B cell (primary cell): ENCODE results near the gene TEKT3. TPM values are rescaled to one million over a fixed set of nuclear protein-coding genes. Genes with fewer than 3 reads are reported as not detected.

Experiments used
- ATAC-seq: fragments of 200-7000 bp; cut with Tn5 transposase; one replicate; pipeline ENCODE4 v1.10.0; 2021; ENCODE audit warnings: low read depth, mild to moderate bottlenecking, moderate number of reproducible peaks, moderate library complexity
- CTCF ChIA-PET: fragments of 350-600 bp; sonication (Branson Sonifier 250); formaldehyde crosslinking; loops from one replicate; lab custom pipeline; 2021; ENCODE audit warnings: antibody characterized with exemption, inconsistent platforms; lab: Charles Lee
- POLR2A ChIA-PET: fragments of 350-600 bp; sonication (Branson Sonifier 250); formaldehyde crosslinking; loops from one replicate; lab custom pipeline; 2021; ENCODE audit warnings: antibody characterized with exemption; lab: Charles Lee
- DNase-seq: peaks from one replicate; pipeline ENCODE4 v3.0.0; 2013
- H2AFZ ChIP-seq: 2 replicates; pipeline ENCODE4 v1.6.1; 2012; ENCODE audit warnings: mild to moderate bottlenecking, low read depth, low read length; ENCODE audit not compliant: insufficient read depth, poor library complexity, severe bottlenecking
- H3K27ac ChIP-seq, 2 donors: 1 replicate in 1 of 2; 2 replicates in 1 of 2; pipeline ENCODE4 v1.5.1; 2012 to 2013; ENCODE audit warnings: low read length in 2 of 2, mild to moderate bottlenecking in 2 of 2, moderate library complexity in 1 of 2
- H3K27me3 ChIP-seq, 4 experiments: fragments of 200-600 bp in 1 of 4; sonication (generic) in 1 of 4; replicated peaks in 1 of 4; 1 replicate in 2 of 4; 2 replicates in 2 of 4; pipeline versions ENCODE4 v1.6.1 to v1.7.0; 2013 to 2016; ENCODE audit warnings: low read length in 3 of 4, mild to moderate bottlenecking in 2 of 4, mixed read lengths in 1 of 4, moderate library complexity in 1 of 4; ENCODE audit not compliant: insufficient read depth in 4 of 4, control insufficient read depth in 3 of 4; ENCODE audit errors: control extremely low read depth in 1 of 4
- H3K36me3 ChIP-seq, 2 experiments: replicated peaks in 1 of 2; 1 replicate in 1 of 2; 2 replicates in 1 of 2; pipeline versions ENCODE4 v1.6.1 to v1.7.1; 2013; ENCODE audit warnings: low read length in 1 of 2; ENCODE audit not compliant: insufficient read depth in 2 of 2, control insufficient read depth in 1 of 2; ENCODE audit errors: control extremely low read depth in 1 of 2, extremely low read depth in 1 of 2
- H3K4me1 ChIP-seq, 2 donors: fragments of 200-600 bp in 1 of 2; sonication (generic) in 1 of 2; 1 replicate in 1 of 2; 2 replicates in 1 of 2; pipeline versions ENCODE4 v1.5.1 to v1.6.1; 2013 to 2017; ENCODE audit warnings: low read length in 2 of 2; ENCODE audit not compliant: control insufficient read depth in 2 of 2, insufficient read depth in 2 of 2
- H3K4me2 ChIP-seq: replicated peaks from 2 replicates; pipeline ENCODE3; 2012; ENCODE audit warnings: mild to moderate bottlenecking, low read depth, low read length; ENCODE audit not compliant: poor library complexity, severe bottlenecking
- H3K4me3 ChIP-seq, 5 experiments: fragments of 200-600 bp in 1 of 5; sonication (generic) in 1 of 5; 1 replicate in 3 of 5; 2 replicates in 2 of 5; pipeline versions ENCODE4 v1.5.1 to v1.7.0; 2011 to 2016; ENCODE audit warnings: low read length in 4 of 5, mild to moderate bottlenecking in 4 of 5, low read depth in 2 of 5, control low read depth in 1 of 5, moderate library complexity in 1 of 5; ENCODE audit not compliant: insufficient read depth in 1 of 5; ENCODE audit errors: control extremely low read depth in 1 of 5, extremely low read depth in 1 of 5
- H3K79me2 ChIP-seq: fragments of 200-600 bp; sonication (generic); one replicate; pipeline ENCODE4 v1.6.0; 2016; ENCODE audit warnings: low read length; ENCODE audit not compliant: control insufficient read depth, insufficient read depth
- H3K9ac ChIP-seq: fragments of 200-600 bp; sonication (generic); 2 replicates; pipeline ENCODE4 v1.6.1; 2017; ENCODE audit warnings: mild to moderate bottlenecking, low read length, moderate library complexity
- H3K9me3 ChIP-seq, 3 donors: one replicate each; pipeline versions ENCODE4 v1.6.1 to v1.7.1; 2013; ENCODE audit warnings: low read length in 2 of 3; ENCODE audit not compliant: control insufficient read depth in 2 of 3, insufficient read depth in 1 of 3; ENCODE audit errors: control extremely low read depth in 1 of 3
- H4K20me1 ChIP-seq: 2 replicates; pipeline ENCODE4 v1.6.0; 2012; ENCODE audit warnings: mild to moderate bottlenecking, low read length; ENCODE audit not compliant: insufficient read depth, control insufficient read depth, poor library complexity, severe bottlenecking
- H3K27ac Mint-ChIP-seq: one replicate; pipeline ENCODE4 v1.8.0; 2021; ENCODE audit warnings: mixed read lengths
- H3K27me3 Mint-ChIP-seq: one replicate; pipeline ENCODE4 v1.8.0; 2021; ENCODE audit warnings: mixed read lengths
- H3K4me1 Mint-ChIP-seq: one replicate; pipeline ENCODE4 v1.8.0; 2021; ENCODE audit warnings: mixed read lengths
- H3K4me3 Mint-ChIP-seq: one replicate; pipeline ENCODE4 v1.8.0; 2021; ENCODE audit warnings: mixed read lengths
- H3K9me3 Mint-ChIP-seq: one replicate; pipeline ENCODE4 v1.8.0; 2022; ENCODE audit warnings: mixed read lengths; ENCODE audit not compliant: insufficient read depth
- EZH2 ChIP-seq: IDR thresholded peaks from 2 replicates; pipeline ENCODE4 v1.6.1; 2012; ENCODE audit warnings: borderline replicate concordance, low read depth, mild to moderate bottlenecking, moderate library complexity, low read length; ENCODE audit not compliant: insufficient read depth, poor library complexity, severe bottlenecking
- WGBS: methylation state at CpG from one replicate; pipeline ENCODE4 v1.1.5; 2013; ENCODE audit warnings: missing lambda C conversion rate; ENCODE audit not compliant: insufficient coverage; 5-methylcytosine and 5-hydroxymethylcytosine counted together
- intact Hi-C: fragments of 100-400 bp; cut with micrococcal nuclease; formaldehyde crosslinking; loops from one replicate; pipeline ENCODE4 v1.10.0; 2022
- polyA plus RNA-seq: library from polyadenylated mRNA; depleted of rRNA; stranded (reverse); fragments of >200 nt; gene quantifications from 2 replicates; pipeline ENCODE4 v1.2.3, GENCODE V29; 2012
- total RNA-seq, 2 donors: library from RNA; stranded (reverse); fragments of 120-200 nt in 1 of 2; gene quantifications; 1 replicate in 1 of 2; 2 replicates in 1 of 2; pipeline versions ENCODE4 v1.2.3 to v1.2.4, GENCODE V29; 2013 to 2022
- TF ChIP-seq, protein P1 (sequence below): fragments of 200-600 bp; IDR thresholded peaks from one replicate; pipeline ENCODE4 v1.8.0; 2022; ENCODE audit warnings: antibody characterized with exemption, mild to moderate bottlenecking

The TEKT3 gene
- total and polyA plus RNA-seq, 2 donors (not counting 1 experiment from before 2014, with no cell fraction given): 0.49 to 1.8 TPM

DNA sequence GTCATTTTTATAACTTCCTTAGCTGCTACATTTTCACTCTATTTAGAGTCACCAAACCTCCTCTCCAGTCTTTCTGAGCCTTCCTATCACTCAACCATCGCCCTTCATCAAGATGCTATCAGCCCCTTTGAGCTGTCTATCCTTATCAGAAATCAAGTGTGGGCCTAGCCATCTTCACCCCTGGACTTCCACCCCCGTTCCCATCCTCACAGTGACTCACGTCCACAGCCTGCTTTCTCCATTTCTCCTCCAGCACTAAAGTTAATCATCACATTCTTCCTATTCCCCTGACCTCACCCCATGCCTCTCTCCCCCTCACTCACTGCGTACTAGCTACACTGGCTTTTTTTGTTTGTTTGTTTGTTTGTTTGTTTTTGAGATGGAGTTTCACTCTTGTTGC, 2.4 kb upstream of the TEKT3 start:
- POLR2A ChIA-PET: no interaction called here
- CTCF ChIA-PET: no interaction called here
- Histone ChIP-seq H3K27me3 (peaks cover 0 to 34% (median 22%) of the 10 kb centered on the region in 4 experiments), H3K9me3 (peaks cover 0 to 11% (median 1%) of the 10 kb centered on the region in 3 donors), H4K20me1 (no peaks in the 10 kb centered on the region), H3K4me1 (peaks cover 6 to 10% of the 10 kb centered on the region in 2 donors), H3K9ac (no peak overlapping the region), H3K4me2 (no peak overlapping the region), H3K4me3 (no peak overlapping the region), H2AFZ (no peak overlapping the region), H3K79me2 (no peaks in the 10 kb centered on the region), H3K36me3 (no peaks in the 10 kb centered on the region), H3K27ac (no peak overlapping the region)
- DNase-seq (no peak), ATAC-seq (no peak)
- intact Hi-C loops: no loop called here
- TF ChIP-seq EZH2: no peak
- TF ChIP-seq, protein P1, sequence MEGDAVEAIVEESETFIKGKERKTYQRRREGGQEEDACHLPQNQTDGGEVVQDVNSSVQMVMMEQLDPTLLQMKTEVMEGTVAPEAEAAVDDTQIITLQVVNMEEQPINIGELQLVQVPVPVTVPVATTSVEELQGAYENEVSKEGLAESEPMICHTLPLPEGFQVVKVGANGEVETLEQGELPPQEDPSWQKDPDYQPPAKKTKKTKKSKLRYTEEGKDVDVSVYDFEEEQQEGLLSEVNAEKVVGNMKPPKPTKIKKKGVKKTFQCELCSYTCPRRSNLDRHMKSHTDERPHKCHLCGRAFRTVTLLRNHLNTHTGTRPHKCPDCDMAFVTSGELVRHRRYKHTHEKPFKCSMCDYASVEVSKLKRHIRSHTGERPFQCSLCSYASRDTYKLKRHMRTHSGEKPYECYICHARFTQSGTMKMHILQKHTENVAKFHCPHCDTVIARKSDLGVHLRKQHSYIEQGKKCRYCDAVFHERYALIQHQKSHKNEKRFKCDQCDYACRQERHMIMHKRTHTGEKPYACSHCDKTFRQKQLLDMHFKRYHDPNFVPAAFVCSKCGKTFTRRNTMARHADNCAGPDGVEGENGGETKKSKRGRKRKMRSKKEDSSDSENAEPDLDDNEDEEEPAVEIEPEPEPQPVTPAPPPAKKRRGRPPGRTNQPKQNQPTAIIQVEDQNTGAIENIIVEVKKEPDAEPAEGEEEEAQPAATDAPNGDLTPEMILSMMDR: no peak
- 76% methylated on average over 3 of the region's 4 CpGs for whole genome bisulfite sequencing
- Mint-ChIP-seq H3K27ac (no peak overlapping the region), H3K4me3 (no peak overlapping the region), H3K4me1 (peaks cover 5% of the 10 kb centered on the region), H3K27me3 (peaks cover 69% of the 10 kb centered on the region), H3K9me3 (no peaks in the 10 kb centered on the region)

DNA sequence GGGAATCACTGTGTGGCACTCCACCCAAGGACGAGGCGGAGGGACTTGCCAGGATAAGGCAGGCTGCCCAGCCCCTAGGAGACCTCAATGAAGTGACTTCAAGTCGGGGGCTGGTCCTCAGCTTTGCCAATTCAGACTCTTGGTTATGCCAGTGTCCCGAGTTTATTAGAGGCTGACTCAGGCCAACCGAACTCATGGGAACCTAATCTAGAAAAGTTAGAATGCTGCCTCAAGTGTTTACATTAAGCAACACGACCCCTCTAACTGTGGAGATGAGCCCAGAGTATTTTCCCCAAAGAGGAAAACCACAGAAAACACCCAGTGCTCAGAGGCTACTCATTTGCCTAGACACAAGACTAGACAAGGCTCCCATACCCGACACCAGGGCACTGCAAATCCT, 1.1 kb upstream of the TEKT3 start:
- H3K27ac ChIP-seq: no peak overlapping the region
- ChIA-PET CTCF (no interaction called here), POLR2A (no interaction called here)
- Mint-ChIP-seq H3K27me3 (peaks cover 59% of the 10 kb centered on the region), H3K9me3 (no peaks in the 10 kb centered on the region), H3K4me3 (no peak overlapping the region), H3K4me1 (peaks cover 5% of the 10 kb centered on the region), H3K27ac (no peak overlapping the region)
- 71% methylated on average over 7 of the region's 7 CpGs for WGBS
- H3K4me1 ChIP-seq: peaks cover 6 to 10% of the 10 kb centered on the region in 2 donors
- peaks cover 0 to 11% (median 1%) of the 10 kb centered on the region in 3 donors for H3K9me3 ChIP-seq
- H3K79me2 ChIP-seq: no peaks in the 10 kb centered on the region
- no peak overlapping the region for H3K9ac ChIP-seq
- peaks cover 0 to 31% (median 22%) of the 10 kb centered on the region in 4 experiments for H3K27me3 ChIP-seq
- intact Hi-C loops: no loop called here
- DNase-seq (no peak), ATAC-seq (no peak)
- H4K20me1 ChIP-seq: no peaks in the 10 kb centered on the region
- TF ChIP-seq, protein P1: no peak
- TF ChIP-seq EZH2: no peak
- H2AFZ ChIP-seq: no peak overlapping the region
- H3K4me3 ChIP-seq: no peak overlapping the region
- H3K4me2 ChIP-seq: no peak overlapping the region
- H3K36me3 ChIP-seq: no peaks in the 10 kb centered on the region
